ENCODE measurements around the gene MBIP.

DNA sequence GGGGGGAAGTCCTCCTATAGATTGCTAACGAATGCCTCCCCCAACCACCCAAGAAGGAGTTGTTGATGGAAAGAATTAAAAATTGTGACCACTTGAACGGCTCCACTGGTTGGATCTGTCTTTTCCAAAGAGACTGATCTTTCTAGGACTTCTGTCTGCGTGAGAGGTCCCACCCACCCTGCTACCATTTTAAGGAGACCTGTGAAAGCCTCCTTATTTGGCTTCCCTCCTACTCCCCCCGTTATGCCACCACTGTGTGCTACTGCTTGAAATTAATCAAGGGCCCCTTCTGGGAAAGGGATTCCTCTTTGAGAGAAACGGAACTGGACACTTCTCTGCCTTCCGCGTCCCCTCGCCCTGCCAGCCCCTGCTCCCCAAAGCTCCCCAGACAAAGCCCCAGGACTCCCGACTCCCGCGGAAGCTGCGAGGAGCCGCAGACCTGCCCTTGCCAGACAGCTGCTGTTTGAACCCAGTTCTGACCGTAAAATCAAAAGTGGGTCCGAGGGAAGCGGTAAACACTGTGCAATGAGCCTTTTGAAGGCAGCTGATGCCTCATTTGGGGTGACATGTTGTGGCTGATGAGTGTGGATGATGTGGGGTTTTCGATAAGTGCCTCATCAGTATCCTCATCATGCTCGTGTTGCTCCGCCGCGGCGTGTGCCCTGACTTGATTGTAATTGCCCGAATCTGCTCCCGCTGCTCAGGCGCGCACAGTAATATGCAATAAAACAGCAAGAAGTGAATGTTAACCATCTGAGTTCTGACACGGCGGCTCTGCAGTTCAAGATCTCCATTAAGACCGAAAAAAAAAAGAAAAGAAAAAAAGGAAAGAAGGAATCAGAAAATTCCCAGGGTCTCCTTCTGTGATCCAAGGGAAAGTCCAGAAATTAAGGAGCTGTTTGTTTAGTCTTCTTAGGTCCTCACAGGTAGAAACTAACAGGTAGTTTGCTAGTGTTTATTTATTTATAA lies 48.2 kb downstream of the MBIP start:
- TF ChIP-seq, protein P1, sequence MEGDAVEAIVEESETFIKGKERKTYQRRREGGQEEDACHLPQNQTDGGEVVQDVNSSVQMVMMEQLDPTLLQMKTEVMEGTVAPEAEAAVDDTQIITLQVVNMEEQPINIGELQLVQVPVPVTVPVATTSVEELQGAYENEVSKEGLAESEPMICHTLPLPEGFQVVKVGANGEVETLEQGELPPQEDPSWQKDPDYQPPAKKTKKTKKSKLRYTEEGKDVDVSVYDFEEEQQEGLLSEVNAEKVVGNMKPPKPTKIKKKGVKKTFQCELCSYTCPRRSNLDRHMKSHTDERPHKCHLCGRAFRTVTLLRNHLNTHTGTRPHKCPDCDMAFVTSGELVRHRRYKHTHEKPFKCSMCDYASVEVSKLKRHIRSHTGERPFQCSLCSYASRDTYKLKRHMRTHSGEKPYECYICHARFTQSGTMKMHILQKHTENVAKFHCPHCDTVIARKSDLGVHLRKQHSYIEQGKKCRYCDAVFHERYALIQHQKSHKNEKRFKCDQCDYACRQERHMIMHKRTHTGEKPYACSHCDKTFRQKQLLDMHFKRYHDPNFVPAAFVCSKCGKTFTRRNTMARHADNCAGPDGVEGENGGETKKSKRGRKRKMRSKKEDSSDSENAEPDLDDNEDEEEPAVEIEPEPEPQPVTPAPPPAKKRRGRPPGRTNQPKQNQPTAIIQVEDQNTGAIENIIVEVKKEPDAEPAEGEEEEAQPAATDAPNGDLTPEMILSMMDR (IDR thresholded peaks at IDR 0.05) = no peak
- no peak for TF ChIP-seq POLR2A (IDR thresholded peaks at IDR 0.05)

Data from right lobe of liver (tissue), 4 donors.